Prostate gland (tissue), 2 donors: Measurements from ENCODE around the gene TMEM87A.

Source experiments
- CTCF ChIP-seq, 4 experiments: fragments of 200-600 bp in 2 of 4; fragments of 450-650 bp in 2 of 4; sonication (generic) in 2 of 4; IDR thresholded peaks; 1 replicate in 3 of 4; 2 replicates in 1 of 4; pipeline ENCODE4 v1.5.1; 2016 to 2019; ENCODE audit warnings: antibody characterized with exemption in 4 of 4, mild to moderate bottlenecking in 2 of 4, moderate library complexity in 2 of 4
- POLR2A ChIP-seq: fragments of 450-650 bp; IDR thresholded peaks from one replicate; pipeline ENCODE4 v1.6.1; 2016; ENCODE audit warnings: antibody characterized with exemption, mild to moderate bottlenecking

GRCh38 chr15:42274702-42274989 lies 1.4 kb upstream of the TMEM87A start:
- TF ChIP-seq POLR2A (no peak), CTCF (IDR thresholded peaks at IDR 0.05) (no peak)
